ENCODE data around the gene PIRT.
"Not testable (repeated sequence)": the region's sequence is repeated elsewhere in the genome, so short reads cannot be mapped to it uniquely, and the experiment has no call there.

The PIRT gene

DNA sequence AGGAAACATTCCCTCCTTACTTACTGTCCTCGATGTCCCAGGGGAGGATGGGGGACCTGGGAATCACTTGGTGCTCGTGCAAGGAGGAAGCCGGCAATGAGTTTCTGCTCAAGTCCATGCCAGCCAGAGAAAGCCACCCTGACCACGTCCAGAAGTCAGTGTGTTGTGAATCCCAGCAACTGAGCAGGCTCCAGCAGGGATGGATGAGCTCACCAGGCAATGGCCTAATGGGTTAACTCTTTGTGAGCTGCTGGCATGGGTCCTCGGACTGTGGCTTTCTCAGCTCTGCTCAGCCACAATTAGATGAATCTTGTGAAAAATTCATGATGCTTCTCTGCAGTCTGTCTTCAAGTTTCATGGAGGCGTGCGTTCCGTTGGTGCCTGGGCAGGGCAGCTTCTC is at the start of gene PIRT:
PIRT (minus strand) TSS at position 167 of the 400 bp plus-strand sequence. CDS start 12,442 bp downstream, outside the sequence.
- DNase-seq: no peak

- no peak for DNase-seq
Measured at GRCh38 chr17:10881959-10882358, 44.1 kb upstream of the PIRT start.

GRCh38 chr17:10879190-10879836 is 41.4 kb upstream of the PIRT start:
- DNase-seq: no peak

- no peak for DNase-seq
Measured at GRCh38 chr17:10875984-10876555, 38.2 kb upstream of the PIRT start.

GRCh38 chr17:10875430-10875851 is 37.6 kb upstream of the PIRT start:
- no peak for DNase-seq

GRCh38 chr17:10871914-10872313 is 34.0 kb upstream of the PIRT start:
- DNase-seq: no peak

- no peak for DNase-seq
Measured at GRCh38 chr17:10870336-10871050, 32.6 kb upstream of the PIRT start.

GRCh38 chr17:10868744-10869143 is 30.9 kb upstream of the PIRT start:
- not testable (repeated sequence) for DNase-seq

DNA sequence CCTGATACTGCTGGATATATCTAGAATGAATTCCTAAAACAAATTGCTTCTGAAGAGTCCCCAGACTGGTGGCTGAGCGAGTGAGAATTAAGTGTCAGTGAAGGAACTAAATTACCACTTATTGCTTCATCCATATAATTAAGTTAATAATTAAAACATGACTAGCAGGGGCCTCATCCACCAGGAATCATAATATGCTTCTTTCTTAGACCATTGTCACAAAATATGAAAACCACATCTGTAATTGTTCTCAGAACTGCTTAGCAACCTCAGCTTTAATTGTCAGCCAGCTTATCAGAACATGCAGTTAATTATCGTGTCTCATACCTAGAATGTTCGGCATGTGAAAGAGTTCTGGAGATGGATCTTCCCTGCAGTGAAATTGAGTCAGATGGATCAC is 21.2 kb upstream of the PIRT start:
- DNase-seq: no peak

DNA sequence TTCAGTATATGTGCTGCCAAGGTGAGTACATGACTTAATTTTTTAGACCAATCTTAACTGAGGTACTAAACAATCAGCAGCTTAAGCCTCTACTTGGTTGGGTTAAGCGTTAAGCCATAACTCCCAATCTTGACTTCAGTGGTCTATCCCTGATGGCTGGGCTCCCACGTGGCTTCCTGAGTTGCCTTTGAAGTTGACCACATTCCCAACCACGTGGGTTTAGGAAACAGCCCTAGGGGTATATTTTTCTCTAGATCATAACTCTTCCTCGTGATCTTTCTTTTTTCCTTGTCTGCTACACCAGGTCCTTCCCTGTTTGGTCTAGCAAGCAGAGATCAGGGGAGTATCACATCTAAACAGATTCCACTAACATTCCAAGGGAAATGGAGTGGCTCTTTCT is 20.1 kb upstream of the PIRT start:
- DNase-seq: no peak

DNA sequence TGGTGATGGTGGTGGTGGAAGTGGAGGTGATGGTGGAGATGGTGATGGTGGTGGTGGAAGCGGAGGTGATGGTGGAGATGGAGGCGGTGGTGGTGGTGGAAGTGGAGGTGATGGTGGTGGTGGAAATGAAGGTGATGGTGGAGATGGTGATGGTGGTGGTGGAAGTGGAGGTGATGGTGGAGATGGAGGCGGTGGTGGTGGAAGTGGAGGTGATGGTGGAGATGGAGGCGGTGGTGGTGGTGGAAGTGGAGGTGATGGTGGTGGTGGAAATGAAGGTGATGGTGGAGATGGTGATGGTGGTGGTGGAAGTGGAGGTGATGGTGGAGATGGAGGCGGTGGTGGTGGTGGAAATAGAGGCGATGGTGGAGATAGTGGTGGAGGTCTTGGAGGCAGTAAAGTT is 8.7 kb upstream of the PIRT start:
- DNase-seq: not testable (repeated sequence)

- no peak for DNase-seq
Measured at GRCh38 chr17:10845388-10845751, 7.5 kb upstream of the PIRT start.

- peak; percentile 20 for DNase-seq
Measured at GRCh38 chr17:10844621-10845387, 6.9 kb upstream of the PIRT start.

DNA sequence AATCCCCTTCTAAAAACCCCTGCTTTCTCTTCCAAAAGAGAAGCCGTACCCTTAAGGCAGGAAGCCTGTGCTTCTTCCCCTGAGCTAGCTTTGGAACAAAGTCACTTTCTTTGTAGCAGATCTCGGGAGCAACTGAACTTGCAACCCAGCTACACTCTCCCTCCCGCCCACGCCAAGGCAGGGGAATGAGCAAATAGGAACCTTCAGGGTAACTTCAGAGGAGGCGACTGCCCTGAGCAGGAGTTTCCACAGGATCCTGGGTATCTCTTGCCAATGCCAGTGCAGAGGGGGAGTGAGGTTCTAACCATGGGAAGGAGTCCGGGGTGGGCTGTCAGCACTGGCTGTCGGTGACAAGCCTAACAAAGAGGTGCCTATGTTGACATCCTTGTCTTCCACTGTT is 5.9 kb upstream of the PIRT start:
- DNase-seq: no peak

- no peak for DNase-seq
Measured at GRCh38 chr17:10842658-10843057, 4.8 kb upstream of the PIRT start.

DNA sequence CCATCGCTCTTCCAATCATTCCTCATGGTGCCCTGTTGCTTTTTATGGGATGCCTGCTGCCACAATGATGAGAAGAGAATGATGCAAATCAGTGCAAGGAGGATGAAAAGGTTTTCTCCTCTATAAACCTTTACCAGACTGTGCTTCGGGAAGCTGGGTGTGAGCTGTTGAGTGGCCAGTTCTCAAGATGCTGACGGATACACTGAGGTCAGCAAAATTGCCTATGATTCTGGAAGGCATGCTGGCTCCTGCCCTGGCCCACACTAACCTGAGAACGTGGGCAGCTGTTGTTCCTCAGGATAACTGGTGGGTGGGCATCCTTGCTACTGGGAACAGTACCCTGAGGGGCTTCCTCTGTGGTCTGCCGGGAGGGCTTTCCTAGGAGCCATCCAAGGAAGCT is 795 bp upstream of the PIRT start:
- no peak for DNase-seq

- no peak for DNase-seq
Measured at GRCh38 chr17:10836966-10837590, 809 bp downstream of the PIRT start.

DNA sequence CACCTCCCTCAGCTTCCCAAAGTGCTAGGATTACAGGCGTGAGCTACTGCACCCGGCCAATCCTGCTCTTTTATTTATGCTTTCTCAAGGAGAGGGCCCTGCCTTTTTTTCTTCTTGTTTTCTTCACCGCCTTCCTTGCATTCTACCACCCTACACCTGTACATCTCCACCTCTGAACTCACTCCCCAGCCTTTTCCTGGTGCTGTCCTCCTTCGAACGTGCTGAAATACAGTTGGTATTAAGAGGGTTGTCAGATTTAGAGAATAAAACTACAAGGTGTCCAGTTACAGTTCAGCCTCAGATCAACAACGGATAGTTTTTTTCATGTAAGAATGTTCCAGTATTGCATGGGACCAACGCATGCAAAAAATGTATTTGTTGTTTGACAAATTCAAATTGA is 1.7 kb downstream of the PIRT start:
- no peak for DNase-seq

- DNase-seq: no peak
Measured at GRCh38 chr17:10831696-10832095, 6.2 kb downstream of the PIRT start.

DNA sequence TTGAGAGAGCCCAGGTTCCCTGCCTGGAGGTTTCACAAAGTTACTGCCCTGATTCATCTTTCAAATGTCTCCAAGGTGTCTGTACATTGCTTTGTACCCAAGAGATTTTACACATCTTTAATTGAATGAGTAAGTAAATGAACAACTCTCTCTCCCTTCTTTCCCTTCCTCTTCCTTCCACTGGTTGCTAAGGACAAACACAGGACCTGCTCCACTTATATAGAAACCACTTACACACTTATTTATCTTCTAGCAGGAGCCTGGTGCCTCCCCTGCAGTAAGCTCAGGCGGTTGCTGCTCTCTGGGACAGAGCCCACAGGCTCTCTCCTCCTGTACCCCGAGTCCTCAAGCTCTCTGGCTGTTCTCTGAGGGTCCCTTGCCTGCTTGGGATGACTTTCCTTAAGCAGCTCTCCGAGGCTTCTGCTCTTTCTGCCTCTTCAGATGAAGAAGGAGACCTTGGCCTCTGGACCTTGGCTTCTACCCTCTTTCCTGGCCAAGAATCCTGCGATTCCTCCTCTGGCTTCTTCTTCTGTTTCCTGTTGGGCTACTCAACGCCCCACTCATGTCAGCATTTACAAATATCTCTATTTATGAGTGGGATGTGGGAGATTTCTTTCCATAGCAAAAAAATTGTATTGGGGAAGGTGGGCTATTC is 9.9 kb downstream of the PIRT start:
- no peak for DNase-seq

DNA sequence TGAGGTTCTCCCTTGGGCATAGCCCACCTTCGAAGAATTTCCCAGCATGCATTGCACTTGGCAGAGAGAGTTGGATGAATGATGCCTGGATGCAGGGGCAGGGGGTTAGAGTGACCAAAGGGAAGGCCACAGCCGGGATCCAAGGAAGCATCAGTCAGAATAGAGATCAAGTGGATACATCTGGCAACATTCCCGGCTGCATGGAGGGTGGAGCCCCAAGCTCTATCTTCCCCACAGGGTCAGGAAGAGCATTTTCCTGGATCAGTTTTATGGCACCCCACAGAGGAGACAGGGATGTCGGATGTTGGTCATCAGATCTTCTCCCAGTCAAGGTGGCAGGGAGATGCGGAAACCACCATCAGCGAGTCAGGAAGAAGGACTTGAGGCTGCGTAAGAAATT is 13.0 kb downstream of the PIRT start:
- DNase-seq: no peak

- DNase-seq: no peak
Measured at GRCh38 chr17:10821770-10822169, 16.1 kb downstream of the PIRT start.

- DNase-seq: no peak
Measured at GRCh38 chr17:10821054-10821453, 16.8 kb downstream of the PIRT start.

All from NCI-H1694 treated with DMSO at 0.1 percent for 48 hours (cell line).